PFSK-1 (cell line): ENCODE measurements around the gene CCDC27.

Source experiments
- FOXP2 ChIP-seq: optimal IDR thresholded peaks from 2 replicates; pipeline ENCODE3; 2011; ENCODE audit warnings: borderline replicate concordance, control low read depth, inconsistent platforms; ENCODE audit not compliant: insufficient read depth; ENCODE audit errors: extremely low read length, extremely low read depth
- POLR2AphosphoS5 ChIP-seq: IDR thresholded peaks from 2 replicates; pipeline ENCODE4 v1.6.1; 2012; ENCODE audit warnings: low read depth, mild to moderate bottlenecking, control low read depth, low read length, moderate library complexity
- TF ChIP-seq, protein P1 (sequence below), 2 experiments: IDR thresholded peaks; 2 replicates each; pipeline versions ENCODE4 v1.6.1 to v1.8.0; 2011 to 2012; ENCODE audit warnings: low read depth in 2 of 2, low read length in 2 of 2, control low read depth in 1 of 2, inconsistent platforms in 1 of 2, mild to moderate bottlenecking in 1 of 2, moderate library complexity in 1 of 2; ENCODE audit not compliant: insufficient read depth in 1 of 2

GRCh38 chr1:3714814-3715213 lies 37.4 kb upstream of the CCDC27 start:
- TF ChIP-seq POLR2AphosphoS5: no peak
- no peak for TF ChIP-seq FOXP2
- TF ChIP-seq, protein P1, sequence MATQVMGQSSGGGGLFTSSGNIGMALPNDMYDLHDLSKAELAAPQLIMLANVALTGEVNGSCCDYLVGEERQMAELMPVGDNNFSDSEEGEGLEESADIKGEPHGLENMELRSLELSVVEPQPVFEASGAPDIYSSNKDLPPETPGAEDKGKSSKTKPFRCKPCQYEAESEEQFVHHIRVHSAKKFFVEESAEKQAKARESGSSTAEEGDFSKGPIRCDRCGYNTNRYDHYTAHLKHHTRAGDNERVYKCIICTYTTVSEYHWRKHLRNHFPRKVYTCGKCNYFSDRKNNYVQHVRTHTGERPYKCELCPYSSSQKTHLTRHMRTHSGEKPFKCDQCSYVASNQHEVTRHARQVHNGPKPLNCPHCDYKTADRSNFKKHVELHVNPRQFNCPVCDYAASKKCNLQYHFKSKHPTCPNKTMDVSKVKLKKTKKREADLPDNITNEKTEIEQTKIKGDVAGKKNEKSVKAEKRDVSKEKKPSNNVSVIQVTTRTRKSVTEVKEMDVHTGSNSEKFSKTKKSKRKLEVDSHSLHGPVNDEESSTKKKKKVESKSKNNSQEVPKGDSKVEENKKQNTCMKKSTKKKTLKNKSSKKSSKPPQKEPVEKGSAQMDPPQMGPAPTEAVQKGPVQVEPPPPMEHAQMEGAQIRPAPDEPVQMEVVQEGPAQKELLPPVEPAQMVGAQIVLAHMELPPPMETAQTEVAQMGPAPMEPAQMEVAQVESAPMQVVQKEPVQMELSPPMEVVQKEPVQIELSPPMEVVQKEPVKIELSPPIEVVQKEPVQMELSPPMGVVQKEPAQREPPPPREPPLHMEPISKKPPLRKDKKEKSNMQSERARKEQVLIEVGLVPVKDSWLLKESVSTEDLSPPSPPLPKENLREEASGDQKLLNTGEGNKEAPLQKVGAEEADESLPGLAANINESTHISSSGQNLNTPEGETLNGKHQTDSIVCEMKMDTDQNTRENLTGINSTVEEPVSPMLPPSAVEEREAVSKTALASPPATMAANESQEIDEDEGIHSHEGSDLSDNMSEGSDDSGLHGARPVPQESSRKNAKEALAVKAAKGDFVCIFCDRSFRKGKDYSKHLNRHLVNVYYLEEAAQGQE (IDR thresholded peaks at IDR 0.05; ENCODE audit: insufficient read depth in 1 of 2, low read depth in 2 of 2, low read length in 2 of 2): no peak
